Activated CD4-positive, alpha-beta memory T cell treated with anti-CD3 and anti-CD28 coated beads, Interleukin-2, amount 10 ng/mL, durations not matched to agents 7 days and 5 days (primary cell): ENCODE results near the gene RAB11B. TPM values are rescaled to one million over a fixed set of nuclear protein-coding genes. Genes with fewer than 3 reads are reported as not detected.

Experiments
- CTCF ChIA-PET: fragments of 350-600 bp; sonication (Branson Sonifier 250); formaldehyde crosslinking; loops from one replicate; lab custom pipeline; 2021; ENCODE audit warnings: antibody characterized with exemption, inconsistent platforms; lab: Charles Lee
- POLR2A ChIA-PET: fragments of 350-600 bp; sonication (Branson Sonifier 250); formaldehyde crosslinking; loops from one replicate; lab custom pipeline; 2021; ENCODE audit warnings: antibody characterized with exemption; lab: Charles Lee
- DNase-seq: peaks from one replicate; pipeline ENCODE4 v3.0.0-alpha.2; 2020
- H3K27ac Mint-ChIP-seq: one replicate; pipeline ENCODE4 v1.8.0; 2021; ENCODE audit warnings: mild to moderate bottlenecking, mixed read lengths
- H3K27me3 Mint-ChIP-seq: one replicate; pipeline ENCODE4 v1.8.0; 2021; ENCODE audit warnings: mixed read lengths
- H3K36me3 Mint-ChIP-seq: one replicate; pipeline ENCODE4 v1.8.0; 2021; ENCODE audit warnings: low read depth, mixed read lengths
- H3K4me1 Mint-ChIP-seq: one replicate; pipeline ENCODE4 v1.8.0; 2021; ENCODE audit warnings: mixed read lengths
- H3K4me3 Mint-ChIP-seq: one replicate; pipeline ENCODE4 v1.8.0; 2021; ENCODE audit warnings: mild to moderate bottlenecking, mixed read lengths
- H3K9me3 Mint-ChIP-seq: one replicate; pipeline ENCODE4 v1.8.0; 2021; ENCODE audit warnings: mixed read lengths
- total RNA-seq, 2 experiments: library from RNA; stranded (reverse); gene quantifications; one replicate each; pipeline ENCODE4 v1.2.3, GENCODE V29; 2021

RAB11B gene
- total RNA-seq, 2 experiments from 2014 or later = 90.9 to 93.7 TPM

GRCh38 chr19:8391198-8392016 is 1.2 kb downstream of the RAB11B start:
- Mint-ChIP-seq H3K27ac (peak overlapping the region; percentile 58), H3K4me1 (peaks cover 39% of the 10 kb centered on the region), H3K9me3 (peaks cover 2% of the 10 kb centered on the region), H3K4me3 (peak overlapping the region; percentile 71), H3K36me3 (peaks cover 10% of the 10 kb centered on the region), H3K27me3 (no peaks in the 10 kb centered on the region)
- POLR2A ChIA-PET = interaction anchor here (1.0 to 3.1 kb wide), 8 partner anchors 12 to 186 kb away, joined by 3 to 12 read pairs (median 8); partner anchors contain the start of genes HNRNPM, MARCHF2, MYO1F and NDUFA7
- CTCF ChIA-PET = interaction anchor here (1.0 to 2.2 kb wide), 5 partner anchors 22 to 187 kb away, joined by 3 to 10 read pairs (median 6); partner anchors contain the start of gene MARCHF2
- DNase-seq = no peak

- CTCF ChIA-PET = interaction anchor here (1.0 to 2.2 kb wide), 2 partner anchors 21 to 38 kb away, joined by 6 to 10 read pairs; partner anchors contain the start of gene MARCHF2
- Mint-ChIP-seq H3K4me1 (peaks cover 42% of the 10 kb centered on the region), H3K4me3 (no peak overlapping the region), H3K27me3 (no peaks in the 10 kb centered on the region), H3K27ac (no peak overlapping the region), H3K9me3 (no peaks in the 10 kb centered on the region), H3K36me3 (peaks cover 6% of the 10 kb centered on the region)
- POLR2A ChIA-PET = interaction anchor here (3.1 kb wide), 1 partner anchor 57 kb away, joined by 8 read pairs; no protein-coding TSS in a partner anchor
- no peak for DNase-seq
These were observed 1.9 kb downstream of the RAB11B start for GRCh38 chr19:8392017-8392591.

GRCh38 chr19:8393192-8393870 is 3.2 kb downstream of the RAB11B start:
- H3K36me3 Mint-ChIP-seq = peaks cover 3% of the 10 kb centered on the region
- no peak overlapping the region for H3K27ac Mint-ChIP-seq
- H3K27me3 Mint-ChIP-seq = no peaks in the 10 kb centered on the region
- no peaks in the 10 kb centered on the region for H3K9me3 Mint-ChIP-seq
- peaks cover 42% of the 10 kb centered on the region for H3K4me1 Mint-ChIP-seq
- no peak for DNase-seq
- H3K4me3 Mint-ChIP-seq = no peak overlapping the region
- ChIA-PET CTCF (interaction anchor here (2.6 kb wide), 1 partner anchor 20 kb away, joined by 7 read pairs; the partner anchor contains the start of gene MARCHF2), POLR2A (interaction anchor here (1.5 kb wide), 1 partner anchor 29 kb away, joined by 3 read pairs; the partner anchor contains the start of gene ANGPTL4)

- ChIA-PET POLR2A (interaction anchor here (1.5 kb wide), 1 partner anchor 30 kb away, joined by 3 read pairs; the partner anchor contains the start of gene ANGPTL4), CTCF (interaction anchor here (1.4 to 2.6 kb wide), 2 partner anchors 19 to 40 kb away, joined by 5 to 7 read pairs; partner anchors contain the start of gene MARCHF2)
- H3K9me3 Mint-ChIP-seq = no peaks in the 10 kb centered on the region
- peaks cover 3% of the 10 kb centered on the region for H3K36me3 Mint-ChIP-seq
- DNase-seq = no peak
- H3K4me3 Mint-ChIP-seq = no peak overlapping the region
- peaks cover 42% of the 10 kb centered on the region for H3K4me1 Mint-ChIP-seq
- no peaks in the 10 kb centered on the region for H3K27me3 Mint-ChIP-seq
- H3K27ac Mint-ChIP-seq = no peak overlapping the region
These were observed 3.7 kb downstream of the RAB11B start for GRCh38 chr19:8393871-8394250.

- H3K27ac Mint-ChIP-seq = no peak overlapping the region
- H3K9me3 Mint-ChIP-seq = no peaks in the 10 kb centered on the region
- H3K36me3 Mint-ChIP-seq = peaks cover 3% of the 10 kb centered on the region
- H3K4me1 Mint-ChIP-seq = peaks cover 37% of the 10 kb centered on the region
- no peak for DNase-seq
- POLR2A ChIA-PET = no interaction called here
- no peaks in the 10 kb centered on the region for H3K27me3 Mint-ChIP-seq
- H3K4me3 Mint-ChIP-seq = no peak overlapping the region
- CTCF ChIA-PET = interaction anchor here (1.0 kb wide), 1 partner anchor 41 kb away, joined by 4 read pairs; no protein-coding TSS in a partner anchor
These were observed 5.5 kb downstream of the RAB11B start for GRCh38 chr19:8395621-8396082.

- Mint-ChIP-seq H3K27me3 (no peaks in the 10 kb centered on the region), H3K27ac (no peak overlapping the region)
These were observed 6.0 kb downstream of the RAB11B start for GRCh38 chr19:8396185-8396562.

GRCh38 chr19:8396563-8397203 is 6.5 kb downstream of the RAB11B start:
- H3K4me1 Mint-ChIP-seq = peaks cover 29% of the 10 kb centered on the region
- H3K27me3 Mint-ChIP-seq = no peaks in the 10 kb centered on the region
- no peak overlapping the region for H3K27ac Mint-ChIP-seq

More at GRCh38 chr19:8396185-8396562, 6.0 kb downstream of the RAB11B start:
- Mint-ChIP-seq H3K36me3 (peaks cover 3% of the 10 kb centered on the region), H3K4me3 (no peak overlapping the region), H3K4me1 (peaks cover 32% of the 10 kb centered on the region), H3K9me3 (no peaks in the 10 kb centered on the region)
- ChIA-PET POLR2A (no interaction called here), CTCF (interaction anchor here (1.0 kb wide), 1 partner anchor 42 kb away, joined by 4 read pairs; no protein-coding TSS in a partner anchor)
- no peak for DNase-seq

GRCh38 chr19:8397271-8397670 is 7.1 kb downstream of the RAB11B start:
- no peak for DNase-seq
- Mint-ChIP-seq H3K27me3 (no peaks in the 10 kb centered on the region), H3K9me3 (no peaks in the 10 kb centered on the region), H3K4me3 (no peak overlapping the region), H3K4me1 (peaks cover 23% of the 10 kb centered on the region), H3K36me3 (peaks cover 3% of the 10 kb centered on the region), H3K27ac (no peak overlapping the region)
- POLR2A ChIA-PET = interaction anchor here (1.5 kb wide), 1 partner anchor 76 kb away, joined by 3 read pairs; the partner anchor contains the start of genes NDUFA7 and RPS28
- CTCF ChIA-PET = interaction anchor here (1.7 to 2.6 kb wide), 2 partner anchors 16 to 43 kb away, joined by 6 to 16 read pairs; partner anchors contain the start of gene MARCHF2

More at GRCh38 chr19:8396563-8397203, 6.5 kb downstream of the RAB11B start:
- ChIA-PET CTCF (interaction anchor here (1.0 to 2.6 kb wide), 2 partner anchors 42 kb away, joined by 4 to 16 read pairs; no protein-coding TSS in a partner anchor), POLR2A (no interaction called here)
- Mint-ChIP-seq H3K9me3 (no peaks in the 10 kb centered on the region), H3K36me3 (peaks cover 3% of the 10 kb centered on the region), H3K4me3 (no peak overlapping the region)
- DNase-seq = peak; percentile 86

GRCh38 chr19:8397746-8398310 is 7.7 kb downstream of the RAB11B start:
- peaks cover 5% of the 10 kb centered on the region for H3K36me3 Mint-ChIP-seq
- no peaks in the 10 kb centered on the region for H3K27me3 Mint-ChIP-seq
- ChIA-PET POLR2A (interaction anchor here (1.1 to 1.5 kb wide), 2 partner anchors 44 to 77 kb away, joined by 3 to 4 read pairs; partner anchors contain the start of genes NDUFA7 and RPS28), CTCF (interaction anchor here (1.1 to 2.6 kb wide), 3 partner anchors 15 to 44 kb away, joined by 3 to 16 read pairs (median 6); partner anchors contain the start of gene MARCHF2)
- H3K27ac Mint-ChIP-seq = no peak overlapping the region
- no peak for DNase-seq
- peaks cover 21% of the 10 kb centered on the region for H3K4me1 Mint-ChIP-seq
- no peak overlapping the region for H3K4me3 Mint-ChIP-seq
- no peaks in the 10 kb centered on the region for H3K9me3 Mint-ChIP-seq

GRCh38 chr19:8398311-8398771 is 8.2 kb downstream of the RAB11B start:
- Mint-ChIP-seq H3K9me3 (no peaks in the 10 kb centered on the region), H3K4me1 (peaks cover 18% of the 10 kb centered on the region), H3K27me3 (no peaks in the 10 kb centered on the region), H3K4me3 (no peak overlapping the region), H3K36me3 (peaks cover 5% of the 10 kb centered on the region), H3K27ac (no peak overlapping the region)
- ChIA-PET CTCF (interaction anchor here (1.1 to 2.6 kb wide), 3 partner anchors 15 to 44 kb away, joined by 3 to 16 read pairs (median 6); partner anchors contain the start of gene MARCHF2), POLR2A (interaction anchor here (1.1 to 1.5 kb wide), 2 partner anchors 44 to 77 kb away, joined by 3 to 4 read pairs; partner anchors contain the start of genes NDUFA7 and RPS28)
- no peak for DNase-seq

- DNase-seq = no peak
- H3K36me3 Mint-ChIP-seq = peaks cover 12% of the 10 kb centered on the region
- peaks cover 17% of the 10 kb centered on the region for H3K4me1 Mint-ChIP-seq
- H3K27ac Mint-ChIP-seq = no peak overlapping the region
- no peak overlapping the region for H3K4me3 Mint-ChIP-seq
- H3K9me3 Mint-ChIP-seq = no peaks in the 10 kb centered on the region
- H3K27me3 Mint-ChIP-seq = no peaks in the 10 kb centered on the region
- POLR2A ChIA-PET = no interaction called here
- CTCF ChIA-PET = no interaction called here
These were observed 9.6 kb downstream of the RAB11B start for GRCh38 chr19:8399681-8400188.
